Type B pancreatic cell (in vitro differentiated cells): ENCODE data around the gene RAD9A. TPM values are rescaled to one million over a fixed set of nuclear protein-coding genes. Genes with fewer than 3 reads are reported as not detected.

ENCODE experiments used
- DNase-seq: peaks from one replicate; pipeline ENCODE4 v3.0.0; 2021; ENCODE audit warnings: mixed read lengths; ENCODE audit not compliant: unreplicated experiment; ENCODE audit errors: extremely low spot score
- H3K27ac Mint-ChIP-seq: 2 replicates; pipeline ENCODE4 v1.8.0; 2021; ENCODE audit warnings: mild to moderate bottlenecking, mixed read lengths
- H3K27me3 Mint-ChIP-seq: 2 replicates; pipeline ENCODE4 v1.8.0; 2021; ENCODE audit warnings: mixed read lengths
- H3K36me3 Mint-ChIP-seq: 2 replicates; pipeline ENCODE4 v1.8.0; 2021; ENCODE audit warnings: mixed read lengths
- H3K4me1 Mint-ChIP-seq: one replicate; pipeline ENCODE4 v1.8.0; 2021; ENCODE audit warnings: mixed read lengths; ENCODE audit not compliant: unreplicated experiment
- H3K4me3 Mint-ChIP-seq: 2 replicates; pipeline ENCODE4 v1.8.0; 2021; ENCODE audit warnings: mild to moderate bottlenecking, mixed read lengths
- H3K9me3 Mint-ChIP-seq: 2 replicates; pipeline ENCODE4 v1.8.0; 2021; ENCODE audit warnings: mixed read lengths
- total RNA-seq: library from RNA; stranded (reverse); gene quantifications from 2 replicates; pipeline ENCODE4 v1.2.1, GENCODE V29; 2021; ENCODE audit warnings: low replicate concordance
- TF ChIP-seq, protein P1 (sequence below): fragments of 200-600 bp; sonication (generic); conservative IDR thresholded peaks from 2 replicates; pipeline ENCODE4 v1.5.0; 2021; ENCODE audit warnings: antibody characterized with exemption, mild to moderate bottlenecking

Gene RAD9A
- total RNA-seq, 1 donor from 2014 or later, result 41.2 TPM

DNA sequence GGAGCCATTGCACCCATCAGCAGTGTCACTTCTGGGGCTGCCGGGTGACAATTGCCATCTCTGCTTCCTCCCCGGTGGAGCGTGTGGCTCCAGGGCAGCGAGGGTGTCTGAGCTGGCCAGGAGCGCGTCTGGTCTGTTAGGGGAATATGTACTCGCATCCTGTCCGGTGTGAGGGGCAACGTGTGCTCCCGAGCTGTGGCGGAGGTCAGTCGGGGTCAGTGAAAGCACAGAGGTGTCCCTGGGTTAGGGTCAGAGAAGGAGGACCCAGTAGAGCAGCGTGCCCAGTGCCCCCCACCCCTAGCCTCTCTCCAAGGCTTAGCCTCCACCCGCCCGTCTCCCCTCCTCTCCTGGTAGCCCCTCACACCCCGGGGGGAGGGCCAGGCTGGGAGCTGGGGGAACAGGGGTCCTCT lies 19.9 kb upstream of the RAD9A start:
- no peaks in the 10 kb centered on the region for H3K36me3 Mint-ChIP-seq
- peaks cover 39% of the 10 kb centered on the region for H3K4me1 Mint-ChIP-seq
- peak overlapping the region; percentile 87 for H3K27ac Mint-ChIP-seq
- no peak for DNase-seq
- TF ChIP-seq, protein P1, sequence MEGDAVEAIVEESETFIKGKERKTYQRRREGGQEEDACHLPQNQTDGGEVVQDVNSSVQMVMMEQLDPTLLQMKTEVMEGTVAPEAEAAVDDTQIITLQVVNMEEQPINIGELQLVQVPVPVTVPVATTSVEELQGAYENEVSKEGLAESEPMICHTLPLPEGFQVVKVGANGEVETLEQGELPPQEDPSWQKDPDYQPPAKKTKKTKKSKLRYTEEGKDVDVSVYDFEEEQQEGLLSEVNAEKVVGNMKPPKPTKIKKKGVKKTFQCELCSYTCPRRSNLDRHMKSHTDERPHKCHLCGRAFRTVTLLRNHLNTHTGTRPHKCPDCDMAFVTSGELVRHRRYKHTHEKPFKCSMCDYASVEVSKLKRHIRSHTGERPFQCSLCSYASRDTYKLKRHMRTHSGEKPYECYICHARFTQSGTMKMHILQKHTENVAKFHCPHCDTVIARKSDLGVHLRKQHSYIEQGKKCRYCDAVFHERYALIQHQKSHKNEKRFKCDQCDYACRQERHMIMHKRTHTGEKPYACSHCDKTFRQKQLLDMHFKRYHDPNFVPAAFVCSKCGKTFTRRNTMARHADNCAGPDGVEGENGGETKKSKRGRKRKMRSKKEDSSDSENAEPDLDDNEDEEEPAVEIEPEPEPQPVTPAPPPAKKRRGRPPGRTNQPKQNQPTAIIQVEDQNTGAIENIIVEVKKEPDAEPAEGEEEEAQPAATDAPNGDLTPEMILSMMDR, result no peak
- peak overlapping the region; percentile 88 for H3K4me3 Mint-ChIP-seq
- H3K27me3 Mint-ChIP-seq, result peaks cover 31% of the 10 kb centered on the region
- no peaks in the 10 kb centered on the region for H3K9me3 Mint-ChIP-seq

DNA sequence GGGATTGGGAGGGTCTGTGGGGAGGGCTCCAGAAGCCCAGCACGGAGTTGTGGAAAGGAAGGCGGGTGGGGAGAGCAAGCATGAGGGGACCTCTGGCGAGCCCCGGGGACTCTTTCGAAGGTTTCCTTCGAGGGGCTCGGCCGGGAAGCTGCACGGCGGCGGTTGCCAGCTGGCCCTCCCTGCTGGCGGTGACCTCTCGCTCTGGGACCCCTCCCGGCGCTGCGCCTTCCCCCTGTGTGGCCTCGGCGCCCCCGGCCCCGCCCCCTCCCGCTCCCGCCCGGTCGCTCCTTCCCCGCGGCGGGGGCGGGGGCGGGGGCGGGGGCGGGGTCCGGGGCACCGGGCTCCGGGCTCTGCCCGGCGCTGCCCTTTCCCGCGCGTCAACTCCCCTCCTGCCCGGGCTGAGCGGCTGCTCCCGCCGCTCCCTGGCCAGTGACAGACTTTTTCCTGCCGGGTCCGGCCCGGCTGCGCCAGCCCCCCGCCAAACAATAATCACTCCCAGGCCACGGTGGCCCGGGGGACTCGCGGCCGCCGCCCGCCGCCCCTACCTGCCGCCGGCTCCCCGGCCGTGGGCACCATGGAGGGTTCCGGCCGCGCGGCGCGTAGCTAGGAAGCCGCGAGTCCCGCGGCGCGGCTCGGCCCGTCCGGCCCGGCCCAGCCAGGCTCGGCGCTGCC lies 19.3 kb upstream of the RAD9A start:
- Mint-ChIP-seq H3K4me1 (peaks cover 39% of the 10 kb centered on the region), H3K27me3 (peaks cover 33% of the 10 kb centered on the region), H3K36me3 (no peaks in the 10 kb centered on the region), H3K9me3 (no peaks in the 10 kb centered on the region), H3K27ac (no peak overlapping the region), H3K4me3 (peak overlapping the region; percentile 88)
- TF ChIP-seq, protein P1, result no peak
- DNase-seq, result no peak

DNA sequence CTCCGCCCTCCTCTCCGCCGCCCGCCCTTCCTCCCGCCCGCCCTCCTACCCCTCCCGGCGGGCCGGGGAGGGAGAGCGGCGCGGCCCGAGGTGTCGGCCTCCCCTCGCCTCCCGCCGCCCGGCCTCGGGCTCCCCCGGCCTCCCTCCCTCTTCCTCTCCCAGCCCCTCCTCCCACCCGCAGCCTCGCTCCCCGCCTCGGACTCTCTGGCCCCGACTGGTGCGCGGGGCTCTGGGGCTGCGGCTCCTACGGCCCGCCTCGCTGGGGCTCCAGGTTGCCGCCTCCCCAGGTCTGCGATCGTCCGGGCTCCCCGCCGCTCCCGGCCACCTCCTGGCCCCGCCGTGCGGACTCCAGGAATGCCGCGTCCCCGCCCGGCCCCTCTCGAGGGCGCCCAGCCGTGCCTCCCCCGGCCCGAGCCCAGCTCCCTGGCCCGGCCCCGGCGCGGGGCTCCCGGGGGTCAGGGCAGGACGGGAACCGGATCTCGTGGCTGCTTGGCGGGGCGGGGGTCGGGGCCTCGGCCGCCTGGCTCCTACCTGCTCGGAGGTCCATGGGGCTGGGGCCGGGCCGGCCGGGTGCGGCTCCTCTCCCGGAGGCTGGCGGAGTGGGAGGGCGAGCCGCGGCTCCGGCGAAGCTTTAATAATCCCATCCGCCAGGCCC lies 18.7 kb upstream of the RAD9A start, which contains the start of gene CLCF1:
Gene CLCF1, minus strand, starts transcription at position 606 of the 655 bp plus-strand sequence. Its CDS starts 59 bp downstream, at position 547.
- peaks cover 33% of the 10 kb centered on the region for H3K27me3 Mint-ChIP-seq
- peaks cover 39% of the 10 kb centered on the region for H3K4me1 Mint-ChIP-seq
- H3K9me3 Mint-ChIP-seq, result no peaks in the 10 kb centered on the region
- peak within 1 kb of the TSS; percentile 94 for H3K4me3 Mint-ChIP-seq
- TF ChIP-seq, protein P1, result no peak
- no peaks in the 10 kb centered on the region for H3K36me3 Mint-ChIP-seq
- peak within 1 kb of the TSS; percentile 96 for H3K27ac Mint-ChIP-seq
- DNase-seq, result no peak

DNA sequence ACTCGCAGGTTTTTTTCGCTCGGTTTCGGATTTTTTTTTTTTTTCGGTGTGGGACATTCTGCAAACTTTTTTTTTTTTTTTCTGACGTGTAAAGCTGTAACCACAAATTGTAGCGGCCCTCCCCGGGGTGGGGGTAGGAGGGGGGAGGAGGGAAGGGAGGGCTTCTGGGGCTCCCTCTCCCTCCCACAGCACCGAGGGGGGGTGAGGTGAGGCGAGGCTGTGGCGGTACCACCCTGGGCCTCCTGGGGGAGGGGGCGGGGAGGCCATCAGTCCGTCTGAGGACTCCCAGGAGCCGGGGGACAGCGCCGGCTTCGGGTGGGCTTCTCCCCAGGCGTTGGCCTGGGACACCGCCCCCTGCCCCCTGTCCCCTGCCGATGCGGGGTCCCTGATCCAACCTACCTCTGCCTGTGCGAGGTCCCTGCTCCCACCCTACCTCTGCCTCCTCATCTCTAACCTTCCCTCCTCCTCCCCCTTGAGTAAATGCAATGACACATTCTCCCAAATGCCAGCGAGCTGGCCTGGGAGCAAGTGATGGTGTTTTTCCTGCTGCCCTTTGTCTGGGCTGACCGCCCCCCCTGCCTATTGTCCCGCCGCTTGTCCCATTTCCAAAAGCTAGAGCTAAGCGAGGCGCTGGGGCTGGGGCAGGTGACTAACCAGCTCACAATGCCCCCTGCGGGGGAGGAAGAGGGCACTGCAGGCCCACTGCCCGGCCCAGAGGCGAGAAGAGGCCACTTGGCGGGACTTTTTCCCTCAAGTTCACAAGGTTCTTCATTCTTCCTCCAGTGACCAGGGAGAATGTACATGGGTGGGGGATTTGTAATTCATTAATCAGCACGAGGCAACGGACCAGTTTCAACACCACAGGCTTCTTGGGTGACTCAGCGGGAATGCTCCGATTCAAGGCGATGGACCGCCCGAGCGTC lies 17.9 kb upstream of the RAD9A start:
- Mint-ChIP-seq H3K4me1 (peaks cover 43% of the 10 kb centered on the region), H3K27me3 (peaks cover 33% of the 10 kb centered on the region), H3K27ac (peak overlapping the region; percentile 96), H3K36me3 (no peaks in the 10 kb centered on the region), H3K9me3 (no peaks in the 10 kb centered on the region), H3K4me3 (peak overlapping the region; percentile 94)
- TF ChIP-seq, protein P1, result peak; percentile 65
- DNase-seq, result no peak

DNA sequence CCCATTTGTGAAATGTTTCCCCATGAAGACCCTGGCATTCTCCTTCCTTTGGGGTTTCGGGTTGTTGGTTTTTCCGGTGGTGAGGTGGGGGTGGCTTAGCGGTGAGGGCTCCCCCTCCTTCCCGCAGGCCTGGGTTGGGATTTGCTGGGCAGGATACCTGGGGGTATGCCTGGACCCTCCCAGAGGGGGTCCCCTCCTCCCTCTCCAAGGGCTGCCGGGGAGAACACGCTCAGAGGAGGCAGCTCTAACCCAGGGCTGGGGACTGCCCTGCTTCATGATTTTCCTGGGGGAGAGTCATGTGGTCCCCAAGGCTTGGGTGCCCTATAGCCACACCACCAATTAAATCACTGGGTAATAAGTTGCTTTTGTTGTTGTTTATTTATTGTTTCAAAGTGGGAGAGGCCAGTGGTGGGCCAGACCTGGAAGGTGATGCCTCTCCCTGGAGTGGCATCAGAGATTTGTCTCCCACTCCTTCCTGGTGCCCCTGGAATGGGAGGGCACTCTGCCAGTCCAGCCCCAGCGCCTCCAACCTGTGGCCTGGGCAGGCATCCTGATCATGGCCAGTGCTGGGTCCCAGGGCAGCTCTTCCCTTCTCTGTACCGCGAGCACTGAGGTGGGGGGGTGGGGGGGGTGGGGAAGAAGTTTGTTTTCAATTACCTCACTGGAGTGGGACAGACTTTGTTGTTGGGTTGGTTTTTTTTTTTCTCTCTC lies 17.1 kb upstream of the RAD9A start:
- DNase-seq, result no peak
- Mint-ChIP-seq H3K4me1 (peaks cover 39% of the 10 kb centered on the region), H3K27ac (peak overlapping the region; percentile 96), H3K9me3 (no peaks in the 10 kb centered on the region), H3K27me3 (peaks cover 33% of the 10 kb centered on the region), H3K36me3 (no peaks in the 10 kb centered on the region), H3K4me3 (peak overlapping the region; percentile 94)
- TF ChIP-seq, protein P1, result no peak
